HL-60/S4 treated with phorbol 12-myristate 13-acetate at 8.2 ng/mL for 4 days and 3 days (cell line): Measurements from ENCODE around the gene BRF1.

Source experiments
- in situ Hi-C: fragments of 300-500 bp; cut with MboI; formaldehyde crosslinking; loops from 2 replicates; pipeline ENCODE4 v1.15.0; 2022; ENCODE audit warnings: low sequenced_read_pairs

BRF1 gene

GRCh38 chr14:105199093-105199492, 101.7 kb downstream of the BRF1 start:
- in situ Hi-C loops = no loop called here

GRCh38 chr14:105198588-105198987, 102.2 kb downstream of the BRF1 start:
- in situ Hi-C loops = no loop called here

DNA sequence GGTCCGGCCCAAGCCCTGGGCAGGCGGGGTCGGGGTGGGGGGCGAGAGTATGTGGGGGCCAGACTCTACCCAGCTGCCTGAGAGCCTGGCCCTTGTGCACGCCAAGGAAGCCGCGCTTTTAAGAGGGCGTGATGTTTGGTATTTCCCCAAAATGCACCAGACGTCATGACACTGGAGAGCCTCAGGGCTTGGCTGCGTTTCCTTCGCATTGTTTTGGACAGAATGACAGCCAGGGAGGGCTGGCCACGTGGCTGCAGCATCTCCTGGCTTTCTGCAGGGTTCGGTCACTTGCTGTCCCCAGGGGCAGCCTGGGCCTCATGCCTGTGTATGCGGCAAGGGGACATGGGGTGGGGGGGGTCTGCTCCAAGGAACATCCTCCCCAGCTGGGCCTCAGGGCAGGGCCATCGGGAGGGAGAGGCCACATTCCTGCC, 103.6 kb downstream of the BRF1 start:
- in situ Hi-C loops = no loop called here

GRCh38 chr14:105196265-105196960, 104.4 kb downstream of the BRF1 start:
- in situ Hi-C loops = no loop called here

DNA sequence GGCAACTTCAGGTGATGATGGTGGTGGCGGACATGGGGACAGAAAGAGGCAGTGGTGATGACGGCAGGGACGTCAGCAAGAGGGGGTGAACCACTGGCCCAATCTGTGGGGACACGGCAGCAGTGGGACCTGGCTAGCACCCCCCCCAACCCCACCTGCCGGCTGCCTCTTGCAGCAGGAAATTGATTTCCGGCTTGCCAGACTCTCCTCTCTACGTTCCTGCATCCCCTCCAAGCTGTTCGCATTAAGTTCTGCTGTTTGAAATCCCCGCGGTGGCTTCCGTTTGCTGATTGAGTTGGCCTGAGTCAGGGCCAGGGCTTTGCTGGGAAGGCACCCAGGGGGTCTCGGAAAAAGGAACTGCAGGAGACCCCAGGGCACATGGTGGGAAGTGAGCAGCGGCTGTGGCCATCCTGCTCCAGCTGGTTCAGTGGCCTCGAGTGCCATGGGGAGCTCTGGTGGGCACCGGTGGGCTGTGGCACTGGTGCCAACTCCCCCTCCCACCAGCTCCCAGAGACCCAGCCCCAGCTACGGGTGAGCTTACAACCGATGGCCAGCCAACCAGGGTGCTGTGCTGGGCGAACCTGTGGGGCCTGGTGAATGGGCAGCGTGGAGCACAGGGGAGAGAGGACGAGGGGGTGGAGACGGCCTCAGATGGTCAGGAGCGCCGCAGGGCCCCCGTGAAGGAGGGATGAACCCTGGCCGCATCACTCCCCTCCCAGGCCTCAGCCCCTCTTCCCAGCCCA, 105.1 kb downstream of the BRF1 start:
- in situ Hi-C loops = no loop called here

GRCh38 chr14:105195051-105195450, 105.8 kb downstream of the BRF1 start:
- in situ Hi-C loops = no loop called here

DNA sequence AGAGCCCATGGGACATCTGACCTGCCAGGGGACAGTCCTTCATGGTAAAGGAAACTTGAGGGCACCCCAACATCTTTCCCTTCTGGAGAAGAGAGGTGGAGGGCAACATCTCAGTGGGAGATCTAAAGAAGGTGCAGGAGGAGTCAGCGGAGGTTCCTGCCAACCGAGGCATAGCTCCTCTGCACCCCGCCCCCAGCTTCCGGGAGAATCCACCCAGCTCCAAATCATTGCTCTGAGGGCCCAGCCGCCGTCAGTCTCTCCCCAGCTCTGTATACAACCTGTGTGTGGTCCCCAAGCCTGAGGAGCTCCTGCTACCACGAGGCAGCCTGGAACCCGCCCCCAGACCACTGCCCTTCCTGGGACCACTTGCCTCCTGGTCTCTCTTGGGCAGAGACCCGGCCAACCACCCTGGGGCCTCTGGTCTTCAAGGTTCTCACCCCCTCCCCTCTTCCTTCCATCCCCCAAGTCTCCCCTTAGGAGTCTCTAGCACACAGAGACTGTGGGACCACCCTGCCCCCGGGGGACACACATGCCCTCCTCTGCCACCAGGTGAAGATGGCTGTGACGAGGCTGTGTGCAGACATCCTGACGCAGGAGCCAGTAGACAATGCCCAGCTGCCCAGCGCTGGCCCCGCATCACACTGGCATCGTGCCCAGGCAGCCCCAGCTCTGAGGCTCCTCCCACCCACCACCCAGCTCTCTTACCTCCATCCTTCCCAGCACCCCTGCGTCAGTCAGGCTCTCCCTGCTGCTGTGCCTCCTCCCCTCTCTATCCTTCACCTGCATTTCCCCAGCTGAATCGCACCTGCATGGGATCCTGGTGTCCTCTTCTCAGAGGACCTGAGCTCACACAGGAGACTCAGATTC, 106.7 kb downstream of the BRF1 start:
- in situ Hi-C loops = no loop called here

DNA sequence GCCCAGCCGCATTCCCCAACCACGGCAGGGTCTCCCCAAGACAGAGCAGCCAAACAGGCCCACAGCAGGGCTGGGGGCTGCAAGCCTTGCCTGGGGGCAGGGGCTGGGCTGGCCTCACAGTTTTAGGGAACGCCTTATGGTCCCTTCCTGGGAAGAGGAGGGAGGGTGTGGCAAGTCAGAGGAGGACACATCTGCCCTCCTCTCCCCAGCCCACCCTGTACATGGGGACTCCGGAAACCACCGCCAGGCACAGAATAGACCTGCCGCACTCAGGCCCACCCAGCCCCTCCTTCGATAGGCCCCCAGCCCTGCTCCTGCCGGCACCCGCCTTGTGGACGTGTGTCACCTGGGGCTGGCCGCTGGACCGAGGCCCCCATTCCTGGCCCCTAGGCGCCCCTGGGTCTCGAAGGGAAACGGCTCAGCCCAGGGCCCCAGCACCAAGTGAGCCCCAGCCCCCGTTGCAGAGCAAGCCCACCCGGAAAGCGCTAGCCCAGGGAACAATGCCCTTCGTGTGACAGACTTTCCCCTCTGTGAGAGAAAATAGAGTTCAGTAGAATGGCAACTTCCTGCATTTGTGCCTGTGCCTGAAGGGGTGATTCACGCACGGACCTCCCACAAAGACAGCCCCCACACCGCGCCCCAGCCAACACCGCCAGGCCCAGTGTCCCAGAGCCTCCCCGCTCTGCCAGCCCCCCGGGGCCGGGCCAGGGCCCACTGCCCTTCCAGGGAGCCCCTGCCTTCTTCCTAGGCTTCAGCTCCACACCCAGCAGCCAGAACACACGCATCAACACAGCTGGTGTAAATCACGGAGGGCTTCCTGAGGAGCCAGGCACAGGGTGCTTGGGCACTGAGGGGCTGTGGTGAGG, 107.7 kb downstream of the BRF1 start:
- in situ Hi-C loops = no loop called here

DNA sequence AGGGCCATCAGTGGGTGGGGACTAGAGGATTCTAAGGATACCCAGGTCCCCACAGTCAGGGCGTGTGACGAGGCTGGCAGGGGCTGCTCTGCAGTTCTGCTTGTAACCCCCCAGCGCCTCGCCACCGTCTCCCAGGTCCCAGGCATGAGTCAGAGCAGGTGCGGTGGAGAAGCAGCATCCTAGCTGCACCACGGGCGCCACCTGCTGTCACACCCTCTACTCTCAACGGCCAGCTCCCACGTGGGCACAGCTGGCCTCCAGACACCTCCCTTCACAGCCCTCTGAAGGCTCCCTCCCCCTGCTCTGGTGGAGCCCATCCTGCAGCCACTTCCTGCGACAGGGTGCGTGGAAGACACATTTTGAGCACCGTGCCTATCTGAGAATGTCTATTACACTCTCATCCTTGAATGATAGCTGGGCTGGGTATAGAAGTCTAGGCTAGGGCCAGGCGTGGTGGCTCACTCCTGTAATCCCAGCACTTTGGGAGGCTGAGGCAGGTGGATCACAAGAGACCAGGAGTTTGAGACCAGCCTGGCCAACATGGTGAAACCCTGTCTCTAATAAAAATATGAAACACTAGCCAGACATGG, 112.8 kb downstream of the BRF1 start:
- in situ Hi-C loops = no loop called here

GRCh38 chr14:105187116-105187515, 113.7 kb downstream of the BRF1 start:
- in situ Hi-C loops = no loop called here

- in situ Hi-C loops = no loop called here
Measured at GRCh38 chr14:105185973-105186372, 114.8 kb downstream of the BRF1 start.

GRCh38 chr14:105185001-105185400, 115.8 kb downstream of the BRF1 start:
- in situ Hi-C loops = no loop called here

DNA sequence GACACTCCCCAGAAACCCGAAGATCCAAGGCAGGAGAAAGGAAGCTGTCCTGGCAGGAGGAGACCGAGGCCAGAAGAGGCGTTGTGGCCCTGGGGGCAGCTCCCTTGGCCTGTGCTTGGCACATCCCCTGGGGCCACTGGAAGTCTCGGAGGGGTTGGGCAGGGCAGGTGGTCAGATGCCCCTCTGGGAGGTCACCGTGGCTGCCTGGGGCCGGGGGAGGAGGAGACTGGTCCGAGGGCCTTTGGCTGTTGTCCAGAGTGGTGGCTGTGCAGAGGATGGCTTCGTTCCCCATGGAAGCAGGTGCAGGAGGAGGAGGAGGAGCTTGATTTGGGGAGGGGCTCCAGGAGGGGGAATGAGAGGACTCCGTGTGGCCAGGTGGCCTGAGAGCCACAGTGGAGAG, 116.3 kb downstream of the BRF1 start:
- in situ Hi-C loops = no loop called here

DNA sequence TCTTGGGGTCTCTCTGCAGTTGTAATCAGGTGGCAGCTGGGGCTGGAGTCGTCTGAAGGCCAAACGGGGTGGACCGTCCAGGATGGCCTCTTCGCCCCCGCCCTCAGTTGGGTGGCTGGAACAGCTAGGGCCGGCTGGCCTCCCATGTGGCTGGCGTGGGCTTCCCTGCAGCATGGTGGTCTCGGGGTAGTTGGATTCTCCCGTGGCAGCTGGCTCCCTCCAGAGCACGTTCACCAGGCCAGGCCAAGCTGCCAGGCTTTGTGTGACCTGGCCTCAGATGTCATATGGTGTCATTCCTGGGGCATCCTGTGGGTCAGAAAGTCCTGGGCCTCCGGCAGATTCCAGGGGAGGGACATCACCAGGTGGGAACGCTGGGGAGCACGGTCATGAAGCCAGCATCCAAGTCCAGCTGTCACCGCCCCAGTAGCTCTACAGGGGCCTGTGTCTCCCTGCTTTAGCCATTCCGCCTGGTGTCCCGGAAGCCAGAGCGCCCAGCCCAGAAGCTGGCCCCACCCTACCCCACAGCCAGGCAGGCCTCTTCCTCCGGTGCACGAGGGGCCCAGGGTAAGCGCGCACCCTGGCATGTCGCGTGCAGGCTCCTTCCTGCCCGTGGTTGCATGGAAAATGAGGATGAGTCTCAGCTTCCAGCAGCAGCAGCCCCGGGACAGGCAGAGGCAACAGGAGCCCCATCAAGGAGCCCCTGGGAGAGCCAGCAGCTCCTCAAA, 118.3 kb downstream of the BRF1 start:
- in situ Hi-C loops = no loop called here

DNA sequence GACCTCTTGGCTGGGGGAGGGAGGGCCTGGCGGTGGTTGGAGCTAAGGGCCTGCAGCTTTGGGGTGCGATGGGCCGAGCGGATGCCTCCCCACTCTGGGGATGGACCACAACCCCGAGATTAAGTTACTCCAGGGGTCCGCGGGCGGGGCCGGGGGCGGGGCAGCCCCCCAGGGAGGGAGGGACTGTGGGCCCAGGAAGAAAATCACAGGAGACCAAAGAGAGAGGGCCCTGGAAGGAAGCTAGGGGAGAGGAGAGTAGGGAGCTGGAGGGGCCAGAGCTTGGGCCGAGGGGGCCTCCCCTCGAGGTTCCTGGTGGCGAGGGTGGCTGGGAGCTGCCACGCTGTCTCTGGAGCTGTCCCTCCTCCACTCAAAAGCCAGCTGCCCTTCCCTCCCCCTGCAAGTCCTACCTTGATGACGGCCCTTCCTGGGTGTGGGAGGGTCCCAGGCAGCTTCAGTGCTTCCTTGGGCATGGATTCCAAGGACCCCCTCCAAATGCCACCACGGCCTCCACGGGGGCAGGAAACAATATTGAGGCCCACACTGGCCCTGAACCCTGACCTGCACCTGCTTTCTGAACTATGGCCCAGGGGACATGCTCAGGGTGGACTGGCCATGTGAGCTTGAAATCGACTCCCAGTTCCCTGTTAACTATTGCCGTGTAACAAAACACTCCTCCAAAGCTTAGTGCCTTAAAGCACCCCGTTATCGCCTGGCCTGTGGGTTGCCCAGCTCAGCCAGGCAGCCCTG, 119.1 kb downstream of the BRF1 start:
- in situ Hi-C loops = no loop called here

DNA sequence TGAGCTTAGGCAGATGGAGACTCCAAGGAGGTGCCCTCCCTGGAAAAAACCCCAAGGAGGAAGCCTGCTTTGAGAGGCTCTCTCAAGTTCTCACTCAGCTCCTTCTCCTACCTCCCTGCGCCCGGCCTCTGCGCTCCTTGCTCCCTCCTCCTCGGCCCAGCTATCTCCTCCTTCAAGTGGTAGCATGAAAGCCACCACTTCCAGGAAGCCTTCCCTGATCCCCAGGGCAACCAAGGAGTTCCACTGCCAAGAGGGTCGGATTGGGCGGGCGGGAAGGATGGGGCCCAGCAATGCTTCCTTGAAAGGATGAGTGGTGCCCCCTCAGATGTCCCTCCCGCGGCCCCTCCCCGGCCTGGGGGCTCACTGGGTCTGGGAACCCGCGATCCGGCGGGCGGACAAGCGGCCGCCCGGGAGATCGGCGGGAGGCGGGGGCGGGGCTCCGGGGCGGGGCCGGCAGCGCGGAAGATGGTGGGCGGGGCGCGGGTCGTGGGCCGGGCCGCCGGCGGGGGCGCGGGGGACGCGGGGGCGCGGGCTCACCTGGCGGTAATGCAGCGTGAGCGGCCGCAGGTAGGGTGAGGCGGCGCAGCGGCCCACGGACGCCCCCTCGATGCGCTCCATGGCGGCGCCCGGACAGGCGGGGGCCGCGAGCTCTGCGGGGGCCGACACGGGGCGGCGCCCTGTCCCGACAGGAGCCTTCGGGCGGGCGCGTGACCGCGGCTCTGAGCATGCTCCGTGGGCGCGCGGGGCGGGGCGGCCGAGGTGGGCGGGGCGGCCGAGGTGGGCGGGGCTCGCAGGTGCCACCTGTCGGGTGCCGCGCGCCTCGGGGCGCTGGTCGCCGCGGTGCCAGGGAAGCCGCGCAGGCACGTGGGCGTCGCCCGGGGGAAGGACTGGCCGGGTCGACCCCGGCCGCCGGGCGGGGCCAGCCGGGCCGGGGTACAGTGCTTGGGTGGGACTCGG, 119.9 kb downstream of the BRF1 start, which contains the start of gene NUDT14:
Gene NUDT14 (minus strand): TSS at position 721 of the 957 bp plus-strand sequence. CDS start 103 bp downstream, at position 618.
- in situ Hi-C loops = no loop called here

GRCh38 chr14:105179191-105179590, 121.6 kb downstream of the BRF1 start:
- in situ Hi-C loops = no loop called here

GRCh38 chr14:105178868-105179140, 122.0 kb downstream of the BRF1 start:
- in situ Hi-C loops = no loop called here
